ENCODE measurements around the gene FANK1. TPM values are rescaled to one million over a fixed set of nuclear protein-coding genes. Genes with fewer than 3 reads are reported as not detected.
"Not testable (repeated sequence)": the region's sequence is repeated elsewhere in the genome, so short reads cannot be mapped to it uniquely, and the experiment has no call there.

Gene FANK1
- total and polyA plus RNA-seq, 4 donors = 3.7 to 19.1 (median 10.0) TPM

DNA sequence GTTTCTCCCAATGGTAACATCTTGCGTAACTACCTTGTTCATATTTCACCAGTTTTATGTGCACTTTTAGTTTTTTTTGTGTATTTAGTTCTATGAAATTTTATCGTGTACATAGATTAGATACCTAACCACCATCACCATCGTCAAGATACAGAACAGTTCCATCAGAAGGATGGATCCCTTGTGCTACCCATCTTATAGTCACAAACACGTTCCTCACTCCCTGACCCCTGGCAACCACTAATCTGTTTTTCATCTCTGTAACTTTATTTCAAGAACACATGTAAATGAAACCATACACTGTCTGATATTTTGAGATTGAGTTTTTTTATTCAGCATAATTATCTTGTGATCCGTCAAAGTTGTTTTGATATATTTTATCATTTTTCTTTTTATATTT lies 29.9 kb downstream of the FANK1 start:
- no peaks in the 10 kb centered on the region for H3K36me3 ChIP-seq (ENCODE audit: control insufficient read depth, insufficient read depth, low read length)
- H3K9me3 ChIP-seq (ENCODE audit: control insufficient read depth, insufficient read depth, low read length) = no peaks in the 10 kb centered on the region
- H3K27me3 ChIP-seq (ENCODE audit: control insufficient read depth, insufficient read depth, low read length) = no peaks in the 10 kb centered on the region
- no peak for DNase-seq (ENCODE audit: low read depth in 4 of 6, low spot score in 6 of 6)
- no peaks in the 10 kb centered on the region for H3K4me1 ChIP-seq (ENCODE audit: control insufficient read depth, insufficient read depth, low read length)
- WGBS (ENCODE audit: insufficient coverage) = 55% methylated on average over 3 of the region's 5 CpGs
- H3K27ac ChIP-seq (ENCODE audit: low read depth, low read length) = no peak overlapping the region
- H3K4me3 ChIP-seq (ENCODE audit: low read depth, low read length) = no peak overlapping the region

DNA sequence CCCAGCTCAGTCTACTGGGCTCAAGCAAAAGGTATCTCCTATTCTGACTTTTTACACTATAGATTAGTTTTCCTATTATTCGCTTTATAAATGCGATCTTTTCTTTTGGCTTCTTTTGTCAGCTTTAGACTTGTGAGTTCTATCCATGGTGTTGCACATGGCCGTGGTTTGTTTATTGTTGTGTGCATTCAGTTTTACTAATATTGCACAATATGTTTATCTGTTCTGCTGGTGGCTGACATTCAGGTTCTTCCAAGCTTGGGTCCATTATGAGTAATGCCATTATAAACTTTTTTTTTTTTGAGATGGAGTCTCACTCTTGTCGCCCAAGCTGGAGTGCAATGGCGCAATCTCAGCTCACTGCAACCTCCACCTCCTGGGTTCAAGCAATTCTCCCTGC lies 30.9 kb downstream of the FANK1 start:
- H3K4me1 ChIP-seq (ENCODE audit: control insufficient read depth, insufficient read depth, low read length); H3K27me3 ChIP-seq (ENCODE audit: control insufficient read depth, insufficient read depth, low read length); H3K27ac ChIP-seq (ENCODE audit: low read depth, low read length); H3K36me3 ChIP-seq (ENCODE audit: control insufficient read depth, insufficient read depth, low read length); H3K9me3 ChIP-seq (ENCODE audit: control insufficient read depth, insufficient read depth, low read length); DNase-seq (ENCODE audit: low read depth in 4 of 6, low spot score in 6 of 6); H3K4me3 ChIP-seq (ENCODE audit: low read depth, low read length): not testable (repeated sequence)
- no CpG with 5 or more reads among the region's 5 CpGs for WGBS (ENCODE audit: insufficient coverage)

- no peak overlapping the region for H3K27ac ChIP-seq (ENCODE audit: low read depth, low read length)
- 89% methylated on average over 6 of the region's 7 CpGs for WGBS (ENCODE audit: insufficient coverage)
Observed at GRCh38 chr10:125928928-125929585, 32.7 kb downstream of the FANK1 start.

DNA sequence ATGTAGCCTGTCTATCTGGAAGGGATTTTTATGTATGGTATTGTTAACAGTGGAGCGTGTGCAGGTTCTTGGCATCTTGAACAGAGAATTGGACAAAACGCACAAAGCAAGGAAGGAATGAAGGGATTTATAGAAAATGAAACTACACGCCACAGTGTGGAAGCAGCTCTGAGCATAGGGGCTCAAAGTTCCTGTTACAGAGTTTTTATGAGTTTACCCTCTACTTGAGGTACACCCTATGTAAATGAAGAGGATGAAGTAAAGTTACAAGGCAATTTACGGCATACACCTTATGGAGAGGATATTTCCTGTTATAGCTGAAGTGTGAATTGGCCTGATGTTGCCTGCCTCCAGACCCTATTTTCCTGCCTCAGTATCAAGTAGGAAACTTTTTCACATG lies 33.3 kb downstream of the FANK1 start:
- H3K4me3 ChIP-seq (ENCODE audit: low read depth, low read length) = no peak overlapping the region
- no peaks in the 10 kb centered on the region for H3K27me3 ChIP-seq (ENCODE audit: control insufficient read depth, insufficient read depth, low read length)
- peaks cover 1% of the 10 kb centered on the region for H3K9me3 ChIP-seq (ENCODE audit: control insufficient read depth, insufficient read depth, low read length)
- 94% methylated on average over 3 of the region's 4 CpGs for WGBS (ENCODE audit: insufficient coverage)
- DNase-seq (ENCODE audit: low read depth in 4 of 6, low spot score in 6 of 6) = no peak
- H3K27ac ChIP-seq (ENCODE audit: low read depth, low read length) = no peak overlapping the region
- H3K36me3 ChIP-seq (ENCODE audit: control insufficient read depth, insufficient read depth, low read length) = no peaks in the 10 kb centered on the region
- peaks cover 4% of the 10 kb centered on the region for H3K4me1 ChIP-seq (ENCODE audit: control insufficient read depth, insufficient read depth, low read length)

More at GRCh38 chr10:125928928-125929585, 32.7 kb downstream of the FANK1 start:
- Histone ChIP-seq H3K4me1 (ENCODE audit: control insufficient read depth, insufficient read depth, low read length) (no peaks in the 10 kb centered on the region), H3K4me3 (ENCODE audit: low read depth, low read length) (no peak overlapping the region), H3K27me3 (ENCODE audit: control insufficient read depth, insufficient read depth, low read length) (no peaks in the 10 kb centered on the region), H3K9me3 (ENCODE audit: control insufficient read depth, insufficient read depth, low read length) (peaks cover 1% of the 10 kb centered on the region), H3K36me3 (ENCODE audit: control insufficient read depth, insufficient read depth, low read length) (no peaks in the 10 kb centered on the region)
- no peak for DNase-seq (ENCODE audit: low read depth in 4 of 6, low spot score in 6 of 6)

- WGBS (ENCODE audit: insufficient coverage) = 67% methylated on average over 1 of the region's 4 CpGs
Observed at GRCh38 chr10:125933693-125934092, 37.3 kb downstream of the FANK1 start.

DNA sequence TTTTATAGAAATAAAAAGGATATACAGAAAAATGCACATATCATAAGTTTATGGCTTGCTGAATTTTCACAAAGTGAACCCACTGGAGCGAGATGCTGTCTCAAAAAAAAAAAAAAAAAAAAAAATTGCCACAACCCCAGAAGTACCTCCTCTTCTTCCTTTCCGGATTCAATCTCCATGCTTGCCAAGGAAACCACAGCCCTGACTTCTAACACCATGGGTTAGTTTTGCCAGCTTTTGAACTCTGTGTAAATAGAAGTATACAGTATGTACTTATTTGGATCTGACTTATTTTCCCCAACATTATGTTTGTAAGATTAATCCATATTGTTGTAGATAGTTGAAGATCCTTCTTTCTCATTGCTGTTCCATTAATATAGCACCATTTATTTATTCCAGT lies 40.0 kb downstream of the FANK1 start:
- no CpG with 5 or more reads among the region's 2 CpGs for WGBS (ENCODE audit: insufficient coverage)
- Histone ChIP-seq H3K27ac (ENCODE audit: low read depth, low read length) (no peak overlapping the region), H3K4me3 (ENCODE audit: low read depth, low read length) (no peak overlapping the region), H3K27me3 (ENCODE audit: control insufficient read depth, insufficient read depth, low read length) (no peaks in the 10 kb centered on the region), H3K36me3 (ENCODE audit: control insufficient read depth, insufficient read depth, low read length) (no peaks in the 10 kb centered on the region), H3K9me3 (ENCODE audit: control insufficient read depth, insufficient read depth, low read length) (peaks cover 1% of the 10 kb centered on the region), H3K4me1 (ENCODE audit: control insufficient read depth, insufficient read depth, low read length) (peaks cover 8% of the 10 kb centered on the region)
- DNase-seq (ENCODE audit: low read depth in 4 of 6, low spot score in 6 of 6) = no peak

More at GRCh38 chr10:125933693-125934092, 37.3 kb downstream of the FANK1 start:
- Histone ChIP-seq H3K4me3 (ENCODE audit: low read depth, low read length) (no peak overlapping the region), H3K9me3 (ENCODE audit: control insufficient read depth, insufficient read depth, low read length) (peaks cover 1% of the 10 kb centered on the region), H3K4me1 (ENCODE audit: control insufficient read depth, insufficient read depth, low read length) (peaks cover 8% of the 10 kb centered on the region), H3K27me3 (ENCODE audit: control insufficient read depth, insufficient read depth, low read length) (no peaks in the 10 kb centered on the region), H3K36me3 (ENCODE audit: control insufficient read depth, insufficient read depth, low read length) (no peaks in the 10 kb centered on the region), H3K27ac (ENCODE audit: low read depth, low read length) (no peak overlapping the region)
- DNase-seq (ENCODE audit: low read depth in 4 of 6, low spot score in 6 of 6) = no peak

DNA sequence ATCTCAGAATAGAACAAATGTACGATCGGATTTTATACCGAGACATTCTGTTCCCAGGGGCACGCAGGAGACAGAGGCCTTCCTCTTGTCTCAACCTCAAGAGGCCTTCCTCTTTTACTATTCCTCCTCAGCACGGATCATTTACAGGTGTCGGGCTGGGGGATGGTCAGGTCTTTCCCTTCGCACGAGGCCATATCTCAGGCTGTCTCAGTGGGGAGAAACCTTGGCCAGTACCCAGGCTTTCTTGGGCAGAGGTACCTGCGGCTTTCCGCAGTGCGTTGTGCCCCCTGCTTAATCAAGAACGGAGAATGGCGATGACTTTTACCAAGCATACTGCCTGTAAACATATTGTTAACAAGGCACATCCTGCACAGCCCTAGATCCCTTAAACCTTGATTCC lies 44.2 kb downstream of the FANK1 start:
- H3K9me3 ChIP-seq (ENCODE audit: control insufficient read depth, insufficient read depth, low read length) = no peaks in the 10 kb centered on the region
- H3K36me3 ChIP-seq (ENCODE audit: control insufficient read depth, insufficient read depth, low read length) = no peaks in the 10 kb centered on the region
- 75% methylated on average over 11 of the region's 13 CpGs for WGBS (ENCODE audit: insufficient coverage)
- DNase-seq (ENCODE audit: low read depth in 4 of 6, low spot score in 6 of 6) = no peak
- no peak overlapping the region for H3K4me3 ChIP-seq (ENCODE audit: low read depth, low read length)
- no peaks in the 10 kb centered on the region for H3K27me3 ChIP-seq (ENCODE audit: control insufficient read depth, insufficient read depth, low read length)
- no peak overlapping the region for H3K27ac ChIP-seq (ENCODE audit: low read depth, low read length)
- no peaks in the 10 kb centered on the region for H3K4me1 ChIP-seq (ENCODE audit: control insufficient read depth, insufficient read depth, low read length)

DNA sequence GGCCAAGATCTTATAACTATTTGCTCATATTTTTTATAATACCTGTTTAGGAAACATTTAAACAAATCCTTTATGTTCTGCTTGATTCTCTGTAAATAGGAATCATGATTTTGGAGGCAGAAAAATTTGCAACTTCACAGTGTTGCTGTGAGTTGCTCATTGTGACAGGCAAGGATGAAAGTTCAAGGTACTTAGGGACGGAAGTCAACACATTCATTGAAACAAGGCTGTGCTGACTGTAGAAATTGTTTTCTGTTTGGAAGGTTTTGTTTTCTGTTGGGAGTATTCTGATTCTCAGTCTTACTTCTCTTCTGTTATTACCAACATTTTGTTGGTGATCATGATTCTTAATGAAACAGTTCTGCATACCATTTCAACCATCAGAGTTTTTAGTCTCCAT lies 54.9 kb downstream of the FANK1 start:
- no CpG with 5 or more reads among the region's 1 CpG for WGBS (ENCODE audit: insufficient coverage)
- H3K27me3 ChIP-seq (ENCODE audit: control insufficient read depth, insufficient read depth, low read length) = no peaks in the 10 kb centered on the region
- H3K9me3 ChIP-seq (ENCODE audit: control insufficient read depth, insufficient read depth, low read length) = peaks cover 3% of the 10 kb centered on the region
- H3K4me3 ChIP-seq (ENCODE audit: low read depth, low read length) = no peak overlapping the region
- no peaks in the 10 kb centered on the region for H3K4me1 ChIP-seq (ENCODE audit: control insufficient read depth, insufficient read depth, low read length)
- DNase-seq (ENCODE audit: low read depth in 4 of 6, low spot score in 6 of 6) = no peak
- no peak overlapping the region for H3K27ac ChIP-seq (ENCODE audit: low read depth, low read length)
- H3K36me3 ChIP-seq (ENCODE audit: control insufficient read depth, insufficient read depth, low read length) = no peaks in the 10 kb centered on the region

DNA sequence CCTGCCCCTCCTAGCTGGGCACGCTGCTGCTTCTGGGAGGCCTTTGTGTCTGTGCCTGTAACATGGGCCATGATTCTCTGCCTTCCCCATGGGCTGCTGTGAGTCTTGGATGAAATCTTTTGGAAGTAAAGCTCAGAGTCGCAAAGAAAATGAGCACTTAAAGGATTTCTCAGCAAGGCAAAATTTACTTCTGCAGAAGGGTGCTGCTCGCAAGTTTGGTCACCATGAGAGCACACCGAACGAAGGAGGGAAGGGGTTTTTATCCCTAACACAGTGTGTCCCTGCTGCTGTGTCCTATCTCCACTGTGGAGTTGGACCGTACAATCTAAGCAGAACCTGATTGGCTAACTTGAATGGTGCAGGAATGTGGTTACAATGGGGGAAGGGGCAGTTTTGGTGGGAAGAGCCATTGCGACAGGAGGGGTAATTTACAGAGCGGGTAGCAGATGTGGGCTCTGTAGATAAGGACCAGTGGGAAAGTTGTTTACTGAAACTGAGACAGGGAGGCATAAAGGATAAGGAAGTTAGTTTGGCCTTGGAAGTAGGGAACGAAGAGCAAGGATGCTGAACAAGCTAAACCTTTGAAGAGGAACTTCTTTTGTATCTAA lies 57.5 kb downstream of the FANK1 start:
- Histone ChIP-seq H3K36me3 (ENCODE audit: control insufficient read depth, insufficient read depth, low read length) (no peaks in the 10 kb centered on the region), H3K4me1 (ENCODE audit: control insufficient read depth, insufficient read depth, low read length) (no peaks in the 10 kb centered on the region), H3K4me3 (ENCODE audit: low read depth, low read length) (no peak overlapping the region), H3K27me3 (ENCODE audit: control insufficient read depth, insufficient read depth, low read length) (no peaks in the 10 kb centered on the region), H3K27ac (ENCODE audit: low read depth, low read length) (no peak overlapping the region), H3K9me3 (ENCODE audit: control insufficient read depth, insufficient read depth, low read length) (peaks cover 3% of the 10 kb centered on the region)
- DNase-seq (ENCODE audit: low read depth in 4 of 6, low spot score in 6 of 6) = no peak
- 97% methylated on average over 8 of the region's 9 CpGs for WGBS (ENCODE audit: insufficient coverage)

- H3K9me3 ChIP-seq (ENCODE audit: control insufficient read depth, insufficient read depth, low read length) = peaks cover 3% of the 10 kb centered on the region
- H3K27ac ChIP-seq (ENCODE audit: low read depth, low read length) = no peak overlapping the region
- no peaks in the 10 kb centered on the region for H3K27me3 ChIP-seq (ENCODE audit: control insufficient read depth, insufficient read depth, low read length)
- no peak overlapping the region for H3K4me3 ChIP-seq (ENCODE audit: low read depth, low read length)
- no CpG with 5 or more reads among the region's 3 CpGs for WGBS (ENCODE audit: insufficient coverage)
- no peak for DNase-seq (ENCODE audit: low read depth in 4 of 6, low spot score in 6 of 6)
- H3K4me1 ChIP-seq (ENCODE audit: control insufficient read depth, insufficient read depth, low read length) = no peaks in the 10 kb centered on the region
- H3K36me3 ChIP-seq (ENCODE audit: control insufficient read depth, insufficient read depth, low read length) = no peaks in the 10 kb centered on the region
Observed at GRCh38 chr10:125955766-125956165, 59.4 kb downstream of the FANK1 start.
